BJ (cell line): Measurements from ENCODE around the gene PPP1R1B. TPM values are rescaled to one million over a fixed set of nuclear protein-coding genes. Genes with fewer than 3 reads are reported as not detected.

Experiments used
- CTCF ChIA-PET: fragments of 350-600 bp; formaldehyde crosslinking; extraction: SDS; loops from one replicate; lab custom pipeline; 2021; ENCODE audit warnings: antibody characterized with exemption, inconsistent platforms; lab: Yijun Ruan, JAX
- POLR2A ChIA-PET: fragments of 300-600 bp; sonication (Branson Sonifier 250); formaldehyde crosslinking; extraction: SDS; loops from one replicate; lab custom pipeline; 2021; ENCODE audit warnings: antibody characterized with exemption; lab: Charles Lee
- DNase-seq: peaks from one replicate; pipeline ENCODE4 v3.0.0-alpha.2; 2011; ENCODE audit warnings: low read depth
- H3K27me3 ChIP-seq: 2 replicates; pipeline ENCODE4 v1.6.0; 2011; ENCODE audit warnings: low read length; ENCODE audit not compliant: control insufficient read depth, insufficient read depth
- H3K36me3 ChIP-seq: 2 replicates; pipeline ENCODE4 v1.5.1; 2011; ENCODE audit warnings: low read length; ENCODE audit not compliant: control insufficient read depth, insufficient read depth
- H3K4me3 ChIP-seq: 2 replicates; pipeline ENCODE4 v1.5.1; 2011; ENCODE audit warnings: low read depth, mild to moderate bottlenecking, control low read depth, low read length
- CTCF ChIP-seq: IDR thresholded peaks from 2 replicates; pipeline ENCODE4 v1.5.1; 2011; ENCODE audit warnings: low read depth, mild to moderate bottlenecking, control low read depth, inconsistent platforms, low read length, moderate library complexity; ENCODE audit not compliant: insufficient read depth
- polyA plus RNA-seq: library from polyadenylated mRNA; depleted of rRNA; stranded (reverse); fragments of >200 nt; gene quantifications from 2 replicates; pipeline ENCODE4 v1.2.3, GENCODE V29; 2011

Gene PPP1R1B
- polyA plus RNA-seq, 1 experiment, result not detected

GRCh38 chr17:39597372-39598046, 29.2 kb upstream of the PPP1R1B start:
- TF ChIP-seq CTCF, result no peak
- H3K36me3 ChIP-seq, result no peaks in the 10 kb centered on the region
- ChIA-PET POLR2A (no interaction called here), CTCF (interaction anchor here (0.5 to 5.8 kb wide), 3 partner anchors 22 to 578 kb away, joined by 3 to 35 read pairs (median 3); no protein-coding TSS in a partner anchor)
- H3K27me3 ChIP-seq, result peaks cover 68% of the 10 kb centered on the region
- DNase-seq, result no peak
- no peak overlapping the region for H3K4me3 ChIP-seq

- no peak overlapping the region for H3K4me3 ChIP-seq
- ChIA-PET POLR2A (no interaction called here), CTCF (interaction anchor here (0.5 to 5.8 kb wide), 2 partner anchors 24 to 577 kb away, joined by 3 to 35 read pairs; no protein-coding TSS in a partner anchor)
- TF ChIP-seq CTCF, result no peak
- H3K27me3 ChIP-seq, result peaks cover 72% of the 10 kb centered on the region
- H3K36me3 ChIP-seq, result no peaks in the 10 kb centered on the region
- DNase-seq, result no peak
Measured at GRCh38 chr17:39598047-39598481, 28.7 kb upstream of the PPP1R1B start.

DNA sequence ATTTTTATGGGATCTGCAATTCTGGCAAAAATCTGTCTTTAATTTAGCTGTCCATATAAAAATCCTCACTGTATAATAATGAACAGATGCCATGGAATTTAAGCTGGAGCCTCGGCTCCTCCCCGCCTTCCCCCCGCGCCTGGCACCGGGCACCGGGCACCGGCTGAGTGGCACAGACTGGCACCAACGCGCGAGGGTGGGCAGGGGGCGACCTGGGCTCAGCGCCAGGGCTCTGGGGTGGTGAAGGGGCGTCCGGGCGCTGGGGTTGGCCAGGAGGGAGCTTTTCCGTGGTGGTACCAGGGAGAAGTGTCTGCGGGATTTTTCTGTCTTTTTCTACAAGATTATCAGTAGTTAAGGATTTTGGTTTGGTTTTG, 28.1 kb upstream of the PPP1R1B start:
- TF ChIP-seq CTCF, result no peak
- CTCF ChIA-PET, result interaction anchor here (5.8 kb wide), 1 partner anchor 24 kb away, joined by 35 read pairs; no protein-coding TSS in a partner anchor
- H3K27me3 ChIP-seq, result peaks cover 72% of the 10 kb centered on the region
- POLR2A ChIA-PET, result no interaction called here
- DNase-seq, result no peak
- no peaks in the 10 kb centered on the region for H3K36me3 ChIP-seq
- no peak overlapping the region for H3K4me3 ChIP-seq

DNA sequence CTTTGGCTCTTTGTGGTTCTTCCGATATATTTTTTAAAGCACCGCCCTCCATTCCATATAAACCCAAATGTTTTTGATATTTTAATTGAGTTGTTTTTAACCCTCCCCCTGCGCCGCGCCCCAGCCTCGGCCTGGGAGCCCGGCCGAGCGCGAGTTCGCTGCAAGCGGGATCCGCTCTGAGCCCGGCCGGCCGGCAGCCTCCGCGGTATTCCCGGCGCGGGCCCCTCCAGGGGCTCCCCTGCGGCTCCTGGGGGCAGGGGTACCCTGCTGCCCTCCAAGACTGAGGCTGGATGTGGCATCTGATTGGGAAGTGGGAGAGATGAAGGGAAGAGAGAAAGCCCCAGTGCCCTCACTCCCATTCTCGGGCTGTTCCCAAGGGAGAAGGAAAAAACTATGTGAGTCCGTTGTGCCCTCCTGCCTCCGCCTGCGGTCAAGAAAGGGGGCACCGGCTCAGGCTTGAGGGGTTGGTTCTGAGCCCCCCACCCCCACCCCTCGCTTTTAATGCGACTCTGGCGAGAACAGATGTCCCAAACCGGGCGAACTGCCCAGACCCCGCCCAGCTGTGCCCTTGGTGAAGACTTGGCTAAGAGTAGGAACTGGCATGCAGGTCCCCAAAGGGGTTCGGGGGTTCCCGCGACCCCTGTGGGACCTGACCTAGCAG, 27.6 kb upstream of the PPP1R1B start:
- no peak for DNase-seq
- Histone ChIP-seq H3K36me3 (no peaks in the 10 kb centered on the region), H3K4me3 (no peak overlapping the region), H3K27me3 (peaks cover 75% of the 10 kb centered on the region)
- POLR2A ChIA-PET, result no interaction called here
- CTCF ChIA-PET, result interaction anchor here (1.9 to 5.8 kb wide), 2 partner anchors 23 to 51 kb away, joined by 5 to 35 read pairs; no protein-coding TSS in a partner anchor
- TF ChIP-seq CTCF, result no peak

DNA sequence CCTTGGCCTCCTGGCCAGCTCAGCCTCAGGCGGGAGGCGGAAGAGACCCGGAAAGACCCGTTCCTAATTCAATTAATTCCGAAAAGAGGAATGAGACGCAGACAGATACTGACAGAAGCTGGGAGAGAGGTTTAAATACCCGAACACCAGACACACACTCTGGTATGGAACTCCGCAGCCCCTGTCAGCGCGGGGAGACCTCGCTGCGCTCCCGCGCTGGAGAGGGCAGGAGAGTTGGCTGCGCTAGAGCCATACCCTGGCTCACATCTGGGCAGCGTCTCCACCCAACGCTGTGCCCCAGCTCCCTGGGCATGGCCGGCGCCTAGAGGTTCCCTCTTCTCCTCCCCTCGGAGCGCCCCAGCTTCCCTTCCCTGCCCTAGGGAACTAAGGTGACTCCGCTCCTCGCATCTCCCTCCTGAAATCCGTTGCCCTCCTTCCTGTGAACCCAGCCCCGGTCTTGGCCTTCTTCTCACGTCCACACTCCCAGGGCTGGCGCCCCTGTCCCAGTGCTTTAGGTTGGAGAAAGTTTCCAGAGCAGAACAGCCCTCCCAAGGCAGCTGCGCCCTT, 27.0 kb upstream of the PPP1R1B start:
- POLR2A ChIA-PET, result no interaction called here
- Histone ChIP-seq H3K4me3 (no peak overlapping the region), H3K36me3 (no peaks in the 10 kb centered on the region), H3K27me3 (peaks cover 77% of the 10 kb centered on the region)
- no peak for DNase-seq
- no peak for TF ChIP-seq CTCF
- CTCF ChIA-PET, result interaction anchor here (1.2 to 5.8 kb wide), 3 partner anchors 23 to 52 kb away, joined by 3 to 35 read pairs (median 5); no protein-coding TSS in a partner anchor
